Smooth muscle cell of the pulmonary artery (primary cell): Measurements from ENCODE around the gene FAM153A. TPM values are rescaled to one million over a fixed set of nuclear protein-coding genes. Genes with fewer than 3 reads are reported as not detected.

ENCODE experiments used
- total RNA-seq: library from RNA; depleted of rRNA; stranded (reverse); fragments of >200 nt; gene quantifications from 2 replicates; pipeline ENCODE4 v1.2.3, GENCODE V29; 2014

Gene FAM153A
- 0.10 and 0.20 TPM in 2 replicates for total RNA-seq

DNA sequence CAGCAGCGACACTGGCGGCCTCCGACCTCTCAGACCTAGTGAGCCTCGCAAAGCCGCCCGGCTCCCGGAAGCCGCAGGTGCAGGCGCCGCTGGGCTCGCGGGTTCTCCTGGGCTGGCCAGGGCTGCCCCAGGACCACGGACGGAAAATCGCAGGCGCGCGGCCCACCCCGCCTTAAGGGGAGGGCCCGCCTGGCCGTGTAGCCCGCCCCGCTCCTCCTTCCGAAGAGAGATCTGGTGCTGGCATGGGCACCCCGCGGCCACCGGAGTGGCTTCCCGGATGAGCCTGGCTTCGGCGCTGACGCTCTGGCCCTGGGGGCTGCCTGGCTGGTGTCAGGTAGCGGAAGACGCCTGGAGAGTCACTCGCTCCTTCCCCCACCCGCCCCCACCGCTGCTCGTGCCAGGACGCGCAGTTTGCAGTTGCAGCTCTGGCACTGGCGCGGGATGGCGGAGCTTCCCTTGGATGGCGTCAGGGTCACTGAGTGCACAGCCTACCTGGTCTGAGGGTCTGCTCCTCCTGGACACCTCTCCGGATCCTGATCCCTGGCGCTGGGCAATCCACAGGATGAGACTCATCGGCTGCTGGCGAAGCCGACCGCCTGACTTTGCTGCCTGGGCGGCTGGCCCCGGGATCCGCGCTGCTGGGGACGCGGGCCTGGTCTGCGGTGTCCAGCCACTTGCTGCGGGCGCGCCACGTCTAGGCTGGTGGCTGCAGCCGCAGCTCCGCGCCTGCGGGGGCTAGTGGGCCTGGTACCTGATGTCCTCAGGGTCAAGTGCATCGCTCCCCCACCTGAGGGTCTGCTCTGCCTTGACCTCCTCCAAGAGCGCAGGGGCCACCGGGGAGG, at the start of gene FAM153A:
Gene FAM153A, minus strand, starts transcription at position 108 of the 842 bp plus-strand sequence.

Other genes starting within 250 kb of the FAM153A start
- gene FAM193B, start 228.3 kb downstream of the FAM153A start, total RNA-seq: 23.2 and 28.4 TPM in 2 replicates
- gene TMED9, start 190.7 kb downstream of the FAM153A start, total RNA-seq: 253 and 380 TPM in 2 replicates
- gene B4GALT7, start 182.8 kb downstream of the FAM153A start, total RNA-seq: 56.6 and 79.8 TPM in 2 replicates
- not detected in 2 replicates for gene PROP1, start 213.3 kb upstream of the FAM153A start, total RNA-seq